ENCODE results near the gene OSBPL6.

OSBPL6 gene

DNA sequence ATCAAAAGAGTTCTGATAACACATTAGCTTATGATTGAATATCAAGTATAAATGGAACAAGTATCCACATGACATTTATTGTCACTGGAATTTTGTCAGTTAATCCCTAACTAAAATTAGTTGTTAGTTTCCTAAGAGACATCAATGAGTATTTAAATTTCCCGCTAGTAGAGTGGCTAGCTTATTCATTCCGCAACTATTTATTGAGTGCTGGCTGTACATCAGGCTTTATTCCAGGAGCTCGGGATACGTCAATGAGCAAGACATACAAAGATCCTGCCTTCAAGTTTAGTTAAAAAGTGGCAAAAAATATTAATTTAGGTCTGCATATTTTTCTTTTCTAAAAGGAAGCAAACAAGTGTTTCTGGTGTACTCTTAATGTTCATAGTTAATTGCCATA is 197.4 kb downstream of the OSBPL6 start:
- Histone ChIP-seq H3K79me2 (ENCODE audit: low read length) (no peaks in the 10 kb centered on the region), H4K20me1 (ENCODE audit: insufficient read depth, low read length) (no peaks in the 10 kb centered on the region), H3K36me3 (replicated peaks; ENCODE audit: insufficient read depth, low read length) (no peaks in the 10 kb centered on the region), H2AFZ (ENCODE audit: low read length) (no peak overlapping the region), H3K9ac (ENCODE audit: low read length) (no peak overlapping the region), H3K27me3 (replicated peaks; ENCODE audit: insufficient read depth, low read length) (no peaks in the 10 kb centered on the region), H3K4me2 (ENCODE audit: low read depth, low read length) (no peak overlapping the region), H3K9me2 (replicated peaks; ENCODE audit: insufficient read depth, low read length) (no peaks in the 10 kb centered on the region), H3K4me1 (ENCODE audit: low read length) (no peaks in the 10 kb centered on the region), H3K9me3 (replicated peaks; ENCODE audit: insufficient read depth, low read length) (no peaks in the 10 kb centered on the region), H3K27ac (ENCODE audit: low read length) (no peak overlapping the region), H3K4me3 (ENCODE audit: low read length) (no peak overlapping the region), H3F3A (ENCODE audit: insufficient read depth, low read length) (no peaks in the 10 kb centered on the region)
- TF ChIP-seq EZH2phosphoT487 (IDR thresholded peaks at IDR 0.05; ENCODE audit: low read length) (no peak), EZH2 (optimal IDR thresholded peaks at IDR 0.05; ENCODE audit: low read depth, low read length) (no peak)
- TF ChIP-seq, protein P1, sequence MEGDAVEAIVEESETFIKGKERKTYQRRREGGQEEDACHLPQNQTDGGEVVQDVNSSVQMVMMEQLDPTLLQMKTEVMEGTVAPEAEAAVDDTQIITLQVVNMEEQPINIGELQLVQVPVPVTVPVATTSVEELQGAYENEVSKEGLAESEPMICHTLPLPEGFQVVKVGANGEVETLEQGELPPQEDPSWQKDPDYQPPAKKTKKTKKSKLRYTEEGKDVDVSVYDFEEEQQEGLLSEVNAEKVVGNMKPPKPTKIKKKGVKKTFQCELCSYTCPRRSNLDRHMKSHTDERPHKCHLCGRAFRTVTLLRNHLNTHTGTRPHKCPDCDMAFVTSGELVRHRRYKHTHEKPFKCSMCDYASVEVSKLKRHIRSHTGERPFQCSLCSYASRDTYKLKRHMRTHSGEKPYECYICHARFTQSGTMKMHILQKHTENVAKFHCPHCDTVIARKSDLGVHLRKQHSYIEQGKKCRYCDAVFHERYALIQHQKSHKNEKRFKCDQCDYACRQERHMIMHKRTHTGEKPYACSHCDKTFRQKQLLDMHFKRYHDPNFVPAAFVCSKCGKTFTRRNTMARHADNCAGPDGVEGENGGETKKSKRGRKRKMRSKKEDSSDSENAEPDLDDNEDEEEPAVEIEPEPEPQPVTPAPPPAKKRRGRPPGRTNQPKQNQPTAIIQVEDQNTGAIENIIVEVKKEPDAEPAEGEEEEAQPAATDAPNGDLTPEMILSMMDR (IDR thresholded peaks at IDR 0.05; ENCODE audit: low read length), result no peak
- DNase-seq, result no peak

GRCh38 chr2:178392215-178392614 is 197.9 kb downstream of the OSBPL6 start:
- H3K9me3 ChIP-seq (replicated peaks; ENCODE audit: insufficient read depth, low read length), result no peaks in the 10 kb centered on the region
- H3K79me2 ChIP-seq (ENCODE audit: low read length), result no peaks in the 10 kb centered on the region
- no peak overlapping the region for H3K9ac ChIP-seq (ENCODE audit: low read length)
- no peak overlapping the region for H3K27ac ChIP-seq (ENCODE audit: low read length)
- H3F3A ChIP-seq (ENCODE audit: insufficient read depth, low read length), result no peaks in the 10 kb centered on the region
- H3K36me3 ChIP-seq (replicated peaks; ENCODE audit: insufficient read depth, low read length), result no peaks in the 10 kb centered on the region
- no peaks in the 10 kb centered on the region for H3K9me2 ChIP-seq (replicated peaks; ENCODE audit: insufficient read depth, low read length)
- no peaks in the 10 kb centered on the region for H3K27me3 ChIP-seq (replicated peaks; ENCODE audit: insufficient read depth, low read length)
- no peak overlapping the region for H3K4me3 ChIP-seq (ENCODE audit: low read length)
- H2AFZ ChIP-seq (ENCODE audit: low read length), result no peak overlapping the region
- H3K4me2 ChIP-seq (ENCODE audit: low read depth, low read length), result no peak overlapping the region
- TF ChIP-seq EZH2 (optimal IDR thresholded peaks at IDR 0.05; ENCODE audit: low read depth, low read length), result no peak
- no peak for DNase-seq
- no peaks in the 10 kb centered on the region for H4K20me1 ChIP-seq (ENCODE audit: insufficient read depth, low read length)
- no peaks in the 10 kb centered on the region for H3K4me1 ChIP-seq (ENCODE audit: low read length)

DNA sequence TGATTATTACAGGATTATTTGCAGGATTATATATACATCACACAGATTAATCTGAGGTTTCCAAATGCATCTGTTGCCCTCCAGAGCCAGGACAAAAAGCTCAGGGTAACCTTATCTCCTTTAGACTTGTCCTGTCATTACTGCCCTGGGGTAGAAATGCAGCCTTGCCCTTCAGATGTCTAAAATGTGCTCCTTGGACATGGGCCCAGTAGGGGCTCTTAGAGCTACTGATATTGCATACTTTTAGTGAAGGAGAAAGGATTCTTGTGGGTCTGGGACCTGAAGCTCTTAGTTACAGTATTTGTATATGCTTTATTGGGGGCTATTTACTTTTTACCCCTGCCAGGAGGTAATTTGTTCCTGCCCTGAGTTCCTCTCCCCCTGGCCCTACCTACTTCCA is 200.5 kb downstream of the OSBPL6 start:
- no peaks in the 10 kb centered on the region for H3K9me2 ChIP-seq (replicated peaks; ENCODE audit: insufficient read depth, low read length)
- no peaks in the 10 kb centered on the region for H3K9me3 ChIP-seq (replicated peaks; ENCODE audit: insufficient read depth, low read length)
- H3F3A ChIP-seq (ENCODE audit: insufficient read depth, low read length), result no peaks in the 10 kb centered on the region
- H3K79me2 ChIP-seq (ENCODE audit: low read length), result no peaks in the 10 kb centered on the region
- TF ChIP-seq EZH2phosphoT487 (IDR thresholded peaks at IDR 0.05; ENCODE audit: low read length) (no peak), EZH2 (optimal IDR thresholded peaks at IDR 0.05; ENCODE audit: low read depth, low read length) (no peak)
- TF ChIP-seq, protein P1 (IDR thresholded peaks at IDR 0.05; ENCODE audit: low read length), result no peak
- no peak for DNase-seq
- H3K4me2 ChIP-seq (ENCODE audit: low read depth, low read length), result no peak overlapping the region
- H3K9ac ChIP-seq (ENCODE audit: low read length), result no peak overlapping the region
- no peak overlapping the region for H3K4me3 ChIP-seq (ENCODE audit: low read length)
- H2AFZ ChIP-seq (ENCODE audit: low read length), result no peak overlapping the region
- no peaks in the 10 kb centered on the region for H3K27me3 ChIP-seq (replicated peaks; ENCODE audit: insufficient read depth, low read length)
- no peak overlapping the region for H3K27ac ChIP-seq (ENCODE audit: low read length)
- H4K20me1 ChIP-seq (ENCODE audit: insufficient read depth, low read length), result no peaks in the 10 kb centered on the region
- no peaks in the 10 kb centered on the region for H3K4me1 ChIP-seq (ENCODE audit: low read length)
- H3K36me3 ChIP-seq (replicated peaks; ENCODE audit: insufficient read depth, low read length), result no peaks in the 10 kb centered on the region

GRCh38 chr2:178395295-178395694 is 201.0 kb downstream of the OSBPL6 start:
- H3K4me3 ChIP-seq (ENCODE audit: low read length), result no peak overlapping the region
- H3K36me3 ChIP-seq (replicated peaks; ENCODE audit: insufficient read depth, low read length), result no peaks in the 10 kb centered on the region
- H3K79me2 ChIP-seq (ENCODE audit: low read length), result no peaks in the 10 kb centered on the region
- H3K9me3 ChIP-seq (replicated peaks; ENCODE audit: insufficient read depth, low read length), result no peaks in the 10 kb centered on the region
- H3K4me2 ChIP-seq (ENCODE audit: low read depth, low read length), result no peak overlapping the region
- no peak overlapping the region for H2AFZ ChIP-seq (ENCODE audit: low read length)
- no peaks in the 10 kb centered on the region for H3K9me2 ChIP-seq (replicated peaks; ENCODE audit: insufficient read depth, low read length)
- no peaks in the 10 kb centered on the region for H3K4me1 ChIP-seq (ENCODE audit: low read length)
- no peak overlapping the region for H3K9ac ChIP-seq (ENCODE audit: low read length)
- no peaks in the 10 kb centered on the region for H3K27me3 ChIP-seq (replicated peaks; ENCODE audit: insufficient read depth, low read length)
- DNase-seq, result no peak
- no peak overlapping the region for H3K27ac ChIP-seq (ENCODE audit: low read length)
- H3F3A ChIP-seq (ENCODE audit: insufficient read depth, low read length), result no peaks in the 10 kb centered on the region
- TF ChIP-seq, protein P1 (IDR thresholded peaks at IDR 0.05; ENCODE audit: low read length), result no peak
- TF ChIP-seq EZH2 (optimal IDR thresholded peaks at IDR 0.05; ENCODE audit: low read depth, low read length) (no peak), EZH2phosphoT487 (IDR thresholded peaks at IDR 0.05; ENCODE audit: low read length) (no peak)
- no peaks in the 10 kb centered on the region for H4K20me1 ChIP-seq (ENCODE audit: insufficient read depth, low read length)
